A549 (cell line): ENCODE results near the gene FHIT. TPM values are rescaled to one million over a fixed set of nuclear protein-coding genes. Genes with fewer than 3 reads are reported as not detected.

Experiments used
- ATAC-seq, 2 experiments: fragments of 200-7000 bp in 1 of 2; fragments of >200 bp in 1 of 2; cut with Nextera tagmentation in 1 of 2; cut with Tn5 transposase in 1 of 2; 3 replicates each; pipeline versions ENCODE4 v1.8.0 to v1.9.1; 2018 to 2020; ENCODE audit warnings: mild to moderate bottlenecking in 1 of 2, moderate library complexity in 1 of 2
- CTCF ChIA-PET: fragments of 300-600 bp; sonication (Branson Sonifier 250); formaldehyde crosslinking; extraction: SDS; loops from one replicate; lab custom pipeline; 2021; ENCODE audit warnings: antibody characterized with exemption, inconsistent platforms; lab: Yijun Ruan, JAX
- POLR2A ChIA-PET: fragments of 350-600 bp; formaldehyde crosslinking; extraction: SDS; loops from one replicate; lab custom pipeline; 2021; ENCODE audit warnings: antibody characterized with exemption, inconsistent platforms; lab: Yijun Ruan, JAX
- DNase-seq, 2 experiments: peaks; one replicate each; pipeline versions ENCODE4 v3.0.0 to v3.0.0-alpha.2; 2011 to 2016; ENCODE audit warnings: low read depth in 1 of 2, low spot score in 1 of 2
- FAIRE-seq: peaks from 2 replicates; lab custom pipeline; 2011; peaks lifted over from hg19 to GRCh38; lab: Jason Lieb, UNC
- H3K27ac ChIP-seq, 2 experiments: fragments of >200 bp; sonication (Bioruptor Twin); formaldehyde crosslinking; 3 replicates each; pipeline ENCODE4 v1.5.1; 2016 to 2017
- H3K4me1 ChIP-seq: fragments of >200 bp; sonication (Bioruptor Twin); formaldehyde crosslinking; 3 replicates; pipeline ENCODE4 v1.6.1; 2016
- H3K4me2 ChIP-seq: fragments of >200 bp; sonication (Bioruptor Twin); formaldehyde crosslinking; 3 replicates; pipeline ENCODE4 v1.6.1; 2016
- H3K4me3 ChIP-seq: fragments of >200 bp; sonication (Bioruptor Twin); formaldehyde crosslinking; 3 replicates; pipeline ENCODE4 v1.5.1; 2016
- H3K9me3 ChIP-seq: fragments of >200 bp; sonication (Bioruptor Twin); formaldehyde crosslinking; 3 replicates; pipeline ENCODE4 v1.6.1; 2016
- CBX2 ChIP-seq: fragments of 200-600 bp; sonication (generic); IDR thresholded peaks from 2 replicates; pipeline ENCODE4 v1.6.1; 2016; ENCODE audit warnings: low read depth, mild to moderate bottlenecking, borderline replicate concordance
- CBX8 ChIP-seq: fragments of 200-600 bp; sonication (generic); IDR thresholded peaks from 2 replicates; pipeline ENCODE4 v1.6.1; 2016
- CHD2 ChIP-seq: fragments of 150-350 bp; IDR thresholded peaks from 2 replicates; pipeline ENCODE4 v1.6.1; 2014; ENCODE audit warnings: low read length; ENCODE audit not compliant: partially characterized antibody
- CHD4 ChIP-seq: fragments of 200-600 bp; sonication (generic); IDR thresholded peaks from 2 replicates; pipeline ENCODE4 v1.6.1; 2016; ENCODE audit warnings: antibody characterized with exemption, mild to moderate bottlenecking, borderline replicate concordance
- EHMT2 ChIP-seq: fragments of 200-600 bp; sonication (generic); IDR thresholded peaks from 2 replicates; pipeline ENCODE4 v1.6.1; 2016; ENCODE audit warnings: antibody characterized with exemption, low read depth, mild to moderate bottlenecking, moderate library complexity
- HDAC2 ChIP-seq: fragments of 200-600 bp; sonication (generic); IDR thresholded peaks from 2 replicates; pipeline ENCODE4 v1.6.1; 2016
- HOXB5 ChIP-seq: fragments of 250-450 bp; sonication (Bioruptor Pico); IDR thresholded peaks from 2 replicates; pipeline ENCODE4 v1.5.0; 2020; ENCODE audit warnings: mild to moderate bottlenecking, moderate library complexity
- JUN ChIP-seq, 2 experiments: fragments of >200 bp; sonication (Bioruptor Twin); formaldehyde crosslinking; IDR thresholded peaks; 2 replicates in 1 of 2; 3 replicates in 1 of 2; pipeline ENCODE4 v1.6.1; 2016 to 2017
- KDM1A ChIP-seq: fragments of 200-600 bp; sonication (generic); IDR thresholded peaks from 2 replicates; pipeline ENCODE4 v1.6.1; 2016; ENCODE audit warnings: low read depth, mild to moderate bottlenecking
- MAFK ChIP-seq: fragments of 450-650 bp; IDR thresholded peaks from 2 replicates; pipeline ENCODE4 v1.6.1; 2014; ENCODE audit not compliant: partially characterized antibody
- MAX ChIP-seq: IDR thresholded peaks from 2 replicates; pipeline ENCODE4 v1.6.1; 2012
- MYC ChIP-seq: IDR thresholded peaks from 2 replicates; pipeline ENCODE4 v1.6.1; 2012; ENCODE audit warnings: mild to moderate bottlenecking, inconsistent platforms, low read length, improper control_type of control experiment, borderline replicate concordance
- PHF8 ChIP-seq: fragments of 200-600 bp; sonication (generic); IDR thresholded peaks from 2 replicates; pipeline ENCODE4 v1.6.1; 2016; ENCODE audit warnings: low read depth, mild to moderate bottlenecking, antibody characterized with exemption, moderate library complexity, borderline replicate concordance
- RARB ChIP-seq: fragments of 250-450 bp; sonication (Bioruptor Pico); IDR thresholded peaks from 2 replicates; pipeline ENCODE4 v1.8.0; 2021; ENCODE audit warnings: mild to moderate bottlenecking, moderate library complexity
- RCOR1 ChIP-seq: fragments of 150-350 bp; IDR thresholded peaks from 2 replicates; pipeline ENCODE4 v1.6.1; 2014; ENCODE audit warnings: antibody characterized with exemption, low read length, low read depth
- TP53 ChIP-seq: fragments of 250-450 bp; sonication (Bioruptor Pico); IDR thresholded peaks from 2 replicates; pipeline ENCODE4 v1.5.0; 2021; ENCODE audit warnings: mild to moderate bottlenecking, moderate library complexity
- ZNF302 ChIP-seq: fragments of 250-450 bp; sonication (Bioruptor Pico); IDR thresholded peaks from 2 replicates; pipeline ENCODE4 v1.9.0; 2021; ENCODE audit warnings: inconsistent platforms, mild to moderate bottlenecking, moderate library complexity
- WGBS: methylation state at CpG from one replicate; pipeline ENCODE4 v1.1.6; 2017; ENCODE audit errors: missing lambda C conversion rate; 5-methylcytosine and 5-hydroxymethylcytosine counted together
- polyA plus RNA-seq, 4 experiments: library from polyadenylated mRNA; depleted of rRNA in 3 of 4; stranded (reverse); fragments of >200 nt; fragmentation: RNase III in 1 of 4; extraction: RNeasy Plus Mini Kit Qiagen cat#74134 plus additional on column Dnase treatment in 1 of 4; gene quantifications; 2 replicates in 3 of 4; 3 replicates in 1 of 4; pipeline ENCODE4 v1.2.3, GENCODE V29; 2011 to 2017
- TF ChIP-seq, protein P1 (sequence below): fragments of 250-450 bp; sonication (Bioruptor Pico); IDR thresholded peaks from 2 replicates; pipeline ENCODE4 v1.5.0; 2021; ENCODE audit warnings: mild to moderate bottlenecking, moderate library complexity, borderline replicate concordance
- TF ChIP-seq, protein P2 (sequence below): IDR thresholded peaks from 2 replicates; pipeline ENCODE4 v1.6.1; 2012

FHIT gene
- polyA plus RNA-seq, 2 of the 4 experiments (the other 2 are of a cell fraction): 0.76 to 0.92 TPM

- 62% methylated on average over 6 of the region's 6 CpGs for WGBS
- H3K27ac ChIP-seq: no peak overlapping the region
- FAIRE-seq (no peak), ATAC-seq (no peak), DNase-seq (no peak)
- TF ChIP-seq HOXB5 (CRISPR knock-in tag) (no peak), JUN (IDR thresholded peaks at IDR 0.05) (no peak), EHMT2 (no peak), RCOR1 (no peak), KDM1A (no peak), HDAC2 (no peak), CHD2 (no peak), PHF8 (no peak), CBX2 (no peak), MAFK (no peak), CHD4 (no peak), TP53 (CRISPR knock-in tag) (no peak), CBX8 (no peak), MAX (no peak)
- TF ChIP-seq, protein P1, sequence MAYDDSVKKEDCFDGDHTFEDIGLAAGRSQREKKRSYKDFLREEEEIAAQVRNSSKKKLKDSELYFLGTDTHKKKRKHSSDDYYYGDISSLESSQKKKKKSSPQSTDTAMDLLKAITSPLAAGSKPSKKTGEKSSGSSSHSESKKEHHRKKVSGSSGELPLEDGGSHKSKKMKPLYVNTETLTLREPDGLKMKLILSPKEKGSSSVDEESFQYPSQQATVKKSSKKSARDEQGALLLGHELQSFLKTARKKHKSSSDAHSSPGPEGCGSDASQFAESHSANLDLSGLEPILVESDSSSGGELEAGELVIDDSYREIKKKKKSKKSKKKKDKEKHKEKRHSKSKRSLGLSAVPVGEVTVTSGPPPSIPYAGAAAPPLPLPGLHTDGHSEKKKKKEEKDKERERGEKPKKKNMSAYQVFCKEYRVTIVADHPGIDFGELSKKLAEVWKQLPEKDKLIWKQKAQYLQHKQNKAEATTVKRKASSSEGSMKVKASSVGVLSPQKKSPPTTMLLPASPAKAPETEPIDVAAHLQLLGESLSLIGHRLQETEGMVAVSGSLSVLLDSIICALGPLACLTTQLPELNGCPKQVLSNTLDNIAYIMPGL (CRISPR knock-in tag): no peak
- TF ChIP-seq, protein P2, sequence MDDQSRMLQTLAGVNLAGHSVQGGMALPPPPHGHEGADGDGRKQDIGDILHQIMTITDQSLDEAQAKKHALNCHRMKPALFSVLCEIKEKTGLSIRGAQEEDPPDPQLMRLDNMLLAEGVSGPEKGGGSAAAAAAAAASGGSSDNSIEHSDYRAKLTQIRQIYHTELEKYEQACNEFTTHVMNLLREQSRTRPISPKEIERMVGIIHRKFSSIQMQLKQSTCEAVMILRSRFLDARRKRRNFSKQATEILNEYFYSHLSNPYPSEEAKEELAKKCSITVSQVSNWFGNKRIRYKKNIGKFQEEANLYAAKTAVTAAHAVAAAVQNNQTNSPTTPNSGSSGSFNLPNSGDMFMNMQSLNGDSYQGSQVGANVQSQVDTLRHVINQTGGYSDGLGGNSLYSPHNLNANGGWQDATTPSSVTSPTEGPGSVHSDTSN: no peak
- H3K4me2 ChIP-seq: no peak overlapping the region
- ChIA-PET CTCF (no interaction called here), POLR2A (no interaction called here)
- no peak overlapping the region for H3K4me3 ChIP-seq
- H3K4me1 ChIP-seq: no peaks in the 10 kb centered on the region
- no peaks in the 10 kb centered on the region for H3K9me3 ChIP-seq
These were observed 911.9 kb downstream of the FHIT start for GRCh38 chr3:60339304-60339703.

DNA sequence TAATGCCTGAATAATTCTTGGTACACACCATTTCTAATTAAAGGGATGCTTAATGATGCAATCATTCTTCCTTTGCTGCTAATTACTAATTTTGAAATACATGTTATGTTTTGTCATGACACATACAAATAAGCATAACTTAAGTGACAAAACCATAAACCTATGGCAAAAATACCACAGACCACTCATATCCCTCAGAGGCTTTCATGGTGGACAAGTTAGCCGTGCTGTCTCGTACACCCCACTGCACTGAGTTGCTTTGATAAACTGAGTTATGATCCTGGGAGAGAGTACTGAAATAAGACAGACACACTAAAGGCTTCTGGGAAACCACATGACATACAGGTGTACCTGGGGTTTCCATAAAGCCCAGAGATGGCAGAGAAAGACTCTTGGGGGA, 913.8 kb downstream of the FHIT start:
- ATAC-seq: no peak
- no peaks in the 10 kb centered on the region for H3K4me1 ChIP-seq

More for the DNA sequence above, 913.8 kb downstream of the FHIT start:
- 21% methylated on average over 2 of the region's 2 CpGs for WGBS
- DNase-seq: no peak
- Histone ChIP-seq H3K27ac (no peak overlapping the region), H3K4me3 (no peak overlapping the region), H3K9me3 (no peaks in the 10 kb centered on the region), H3K4me2 (no peak overlapping the region)
- no peak for FAIRE-seq
- TF ChIP-seq ZNF302 (CRISPR knock-in tag) (no peak), MYC (no peak), TP53 (CRISPR knock-in tag) (no peak), CBX2 (no peak), JUN (IDR thresholded peaks at IDR 0.05) (no peak), RARB (CRISPR knock-in tag) (no peak)
- TF ChIP-seq, protein P1 (CRISPR knock-in tag): no peak
- TF ChIP-seq, protein P2: no peak
- CTCF ChIA-PET: no interaction called here
- POLR2A ChIA-PET: no interaction called here
